IMR-90 (cell line): ENCODE data around the gene PLCB4.

Experiments
- CEBPB ChIP-seq: IDR thresholded peaks from 2 replicates; pipeline ENCODE4 v1.6.1; 2012; ENCODE audit warnings: low read depth, low read length, improper control_type of control experiment
- CTCF ChIP-seq: conservative IDR thresholded peaks from 2 replicates; pipeline ENCODE4 v1.5.1; 2012; ENCODE audit warnings: mild to moderate bottlenecking, low read depth, low read length, improper control_type of control experiment
- MAFK ChIP-seq: IDR thresholded peaks from 2 replicates; pipeline ENCODE4 v1.6.1; 2012; ENCODE audit warnings: low read depth, low read length, improper control_type of control experiment
- NFE2L2 ChIP-seq: fragments of 150-350 bp; IDR thresholded peaks from 2 replicates; pipeline ENCODE4 v1.6.1; 2016; ENCODE audit warnings: low read depth, mild to moderate bottlenecking, low read length
- POLR2A ChIP-seq: IDR thresholded peaks from 2 replicates; pipeline ENCODE4 v1.6.1; 2012; ENCODE audit warnings: mild to moderate bottlenecking, low read depth, low read length
- RAD21 ChIP-seq: IDR thresholded peaks from 2 replicates; pipeline ENCODE4 v1.6.1; 2012; ENCODE audit warnings: low read length, improper control_type of control experiment
- RFX5 ChIP-seq: IDR thresholded peaks from 2 replicates; pipeline ENCODE4 v1.8.0; 2012; ENCODE audit warnings: low read depth, mild to moderate bottlenecking, low read length, moderate library complexity
- SMC3 ChIP-seq: fragments of 150-350 bp; IDR thresholded peaks from 2 replicates; pipeline ENCODE4 v1.6.1; 2016; ENCODE audit warnings: low read depth, mild to moderate bottlenecking, antibody characterized with exemption, low read length, moderate library complexity
- USF2 ChIP-seq: fragments of 150-350 bp; IDR thresholded peaks from 2 replicates; pipeline ENCODE4 v1.6.1; 2017; ENCODE audit warnings: mild to moderate bottlenecking, antibody characterized with exemption, low read length, low read depth

- TF ChIP-seq SMC3 (no peak), CTCF (no peak), RAD21 (no peak), MAFK (no peak), POLR2A (no peak), NFE2L2 (no peak), USF2 (no peak), RFX5 (no peak), CEBPB (no peak)
Measured at GRCh38 chr20:9062066-9062465, 6.8 kb upstream of the PLCB4 start.
